ENCODE data around the gene SEZ6. TPM values are rescaled to one million over a fixed set of nuclear protein-coding genes. Genes with fewer than 3 reads are reported as not detected.

The SEZ6 gene
- total RNA-seq, 3 donors from 2014 or later, result not detected

DNA sequence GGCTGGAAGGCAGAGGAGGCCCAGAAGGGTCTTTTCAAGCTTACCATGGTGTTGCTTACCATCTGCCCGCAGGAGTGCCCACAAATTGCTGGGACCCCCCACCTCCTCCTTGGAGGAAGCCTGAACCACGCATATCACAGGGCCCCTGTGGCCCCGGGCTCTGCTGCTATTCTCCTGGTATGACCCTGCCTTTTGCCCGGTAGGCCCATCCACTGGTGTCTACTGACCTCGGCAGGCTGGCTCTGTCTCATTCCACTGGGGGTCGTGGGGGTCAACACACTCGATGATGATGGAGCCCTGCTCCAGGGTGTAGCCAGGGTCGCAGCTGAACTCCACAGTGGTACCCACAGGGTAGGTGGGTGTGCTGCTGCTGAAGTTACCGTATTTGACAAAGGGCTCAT lies 46.4 kb downstream of the SEZ6 start:
- no peaks in the 10 kb centered on the region for H3K9me3 ChIP-seq
- intact Hi-C loops (cut with DNase I; ENCODE audit: low total_unique reads), result no loop called here
- H3K27ac ChIP-seq, result no peak overlapping the region
- H3K4me3 ChIP-seq, result no peak overlapping the region
- TF ChIP-seq POLR2AphosphoS5 (IDR thresholded peaks at IDR 0.05) (no peak), POLR2A (IDR thresholded peaks at IDR 0.05) (no peak), CTCF (IDR thresholded peaks at IDR 0.05) (no peak)
- no peaks in the 10 kb centered on the region for H3K4me1 ChIP-seq
- no peaks in the 10 kb centered on the region for H3K36me3 ChIP-seq
- no peak for DNase-seq (ENCODE audit: low spot score in 2 of 2)
- peaks cover 0 to 9% of the 10 kb centered on the region in 2 donors for H3K27me3 ChIP-seq

DNA sequence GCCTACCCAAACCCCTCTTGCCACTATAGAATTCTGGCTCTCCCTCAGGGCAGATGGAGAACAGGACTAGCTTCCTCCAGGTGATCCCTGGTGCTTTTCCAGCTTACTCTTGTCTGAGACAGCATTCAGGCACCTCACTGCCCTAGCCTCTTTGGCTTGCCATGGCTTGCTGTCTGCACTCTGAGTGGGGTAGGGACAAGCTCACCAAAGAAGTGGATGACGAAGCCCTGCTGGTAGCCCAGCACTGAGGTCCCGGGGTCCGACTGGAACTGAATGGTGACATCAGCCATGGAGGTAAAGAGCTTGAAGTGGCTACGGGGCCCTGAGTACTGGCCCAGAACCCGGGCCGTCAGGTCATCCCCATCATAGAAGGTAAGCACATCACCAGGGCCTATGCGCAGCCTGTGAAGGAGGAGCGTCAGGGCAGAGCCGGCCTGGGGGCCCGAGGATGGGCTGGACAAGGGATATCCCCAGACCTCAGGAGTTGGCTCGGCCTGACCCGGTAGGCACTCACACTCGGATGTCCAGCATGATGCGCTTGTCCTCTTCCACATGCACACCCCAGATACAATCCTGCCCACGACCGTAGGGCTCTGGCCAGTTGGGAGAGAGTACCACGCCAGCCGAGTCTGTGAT lies 46.9 kb downstream of the SEZ6 start:
- TF ChIP-seq CTCF (IDR thresholded peaks at IDR 0.05) (no peak), POLR2A (IDR thresholded peaks at IDR 0.05) (no peak), POLR2AphosphoS5 (IDR thresholded peaks at IDR 0.05) (no peak)
- no peaks in the 10 kb centered on the region for H3K9me3 ChIP-seq
- H3K27ac ChIP-seq, result no peak overlapping the region
- H3K4me3 ChIP-seq, result no peak overlapping the region
- H3K36me3 ChIP-seq, result no peaks in the 10 kb centered on the region
- no peak for DNase-seq (ENCODE audit: low spot score in 2 of 2)
- intact Hi-C loops (cut with DNase I; ENCODE audit: low total_unique reads), result no loop called here
- H3K27me3 ChIP-seq, result peaks cover 0 to 4% of the 10 kb centered on the region in 2 donors
- H3K4me1 ChIP-seq, result no peaks in the 10 kb centered on the region

- H3K9me3 ChIP-seq, result no peaks in the 10 kb centered on the region
- no peak for TF ChIP-seq POLR2A (IDR thresholded peaks at IDR 0.05)
- no peak for TF ChIP-seq CTCF (IDR thresholded peaks at IDR 0.05)
- TF ChIP-seq POLR2AphosphoS5 (IDR thresholded peaks at IDR 0.05), result no peak
- no peak overlapping the region for H3K4me3 ChIP-seq
- H3K27ac ChIP-seq, result no peak overlapping the region
- no peaks in the 10 kb centered on the region for H3K36me3 ChIP-seq
- DNase-seq (ENCODE audit: low spot score in 2 of 2), result no peak
- no peaks in the 10 kb centered on the region for H3K27me3 ChIP-seq
- H3K4me1 ChIP-seq, result no peaks in the 10 kb centered on the region
- intact Hi-C loops (cut with DNase I; ENCODE audit: low total_unique reads), result no loop called here
Measured at GRCh38 chr17:28957992-28958355, 47.9 kb downstream of the SEZ6 start.

DNA sequence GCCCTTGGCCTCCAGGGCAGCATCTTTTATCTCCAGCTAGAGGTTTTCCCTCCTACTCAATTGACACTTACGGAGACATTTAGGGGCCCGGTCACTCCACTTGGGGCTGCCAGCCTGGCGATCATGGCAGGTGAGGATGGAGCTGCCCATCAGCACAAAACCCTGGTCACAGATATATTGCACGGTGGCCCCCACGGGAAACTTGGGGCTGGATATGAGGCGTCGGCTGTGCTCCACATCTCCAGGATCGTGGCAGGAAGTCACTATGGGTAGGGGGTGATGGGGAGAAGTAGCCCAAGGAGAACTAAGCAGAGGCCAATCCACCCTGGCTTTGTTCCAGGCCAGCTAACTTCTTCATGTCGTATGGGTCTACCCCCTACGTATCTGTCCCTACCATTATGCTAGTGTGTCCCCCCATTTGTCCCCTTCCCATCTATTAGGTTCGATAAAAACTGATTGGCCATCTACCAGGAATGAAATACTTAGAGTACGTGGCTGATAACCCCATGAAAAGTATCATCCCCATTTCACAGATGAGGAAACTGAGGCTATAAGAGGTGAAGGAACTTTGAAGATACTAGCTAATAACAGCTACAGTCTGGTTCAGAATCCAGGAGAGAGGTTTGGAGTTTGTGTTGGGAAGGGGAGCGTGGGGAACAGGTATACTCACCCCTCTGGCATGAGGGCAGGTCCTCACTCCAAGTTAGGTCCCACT lies 48.4 kb downstream of the SEZ6 start:
- no peak for DNase-seq (ENCODE audit: low spot score in 2 of 2)
- no peaks in the 10 kb centered on the region for H3K9me3 ChIP-seq
- H3K4me3 ChIP-seq, result no peak overlapping the region
- H3K27me3 ChIP-seq, result no peaks in the 10 kb centered on the region
- H3K4me1 ChIP-seq, result no peaks in the 10 kb centered on the region
- TF ChIP-seq POLR2A (IDR thresholded peaks at IDR 0.05) (no peak), CTCF (IDR thresholded peaks at IDR 0.05) (no peak), POLR2AphosphoS5 (IDR thresholded peaks at IDR 0.05) (no peak)
- no peaks in the 10 kb centered on the region for H3K36me3 ChIP-seq
- intact Hi-C loops (cut with DNase I; ENCODE audit: low total_unique reads), result no loop called here
- no peak overlapping the region for H3K27ac ChIP-seq

- no peak for DNase-seq (ENCODE audit: low spot score in 2 of 2)
- intact Hi-C loops (cut with DNase I; ENCODE audit: low total_unique reads), result no loop called here
Measured at GRCh38 chr17:28956861-28957260, 49.0 kb downstream of the SEZ6 start.

More at GRCh38 chr17:28956861-28957260, 49.0 kb downstream of the SEZ6 start:
- no peak overlapping the region for H3K27ac ChIP-seq
- no peaks in the 10 kb centered on the region for H3K27me3 ChIP-seq
- H3K36me3 ChIP-seq, result no peaks in the 10 kb centered on the region
- TF ChIP-seq CTCF (IDR thresholded peaks at IDR 0.05) (no peak), POLR2AphosphoS5 (IDR thresholded peaks at IDR 0.05) (no peak), POLR2A (IDR thresholded peaks at IDR 0.05) (no peak)
- no peaks in the 10 kb centered on the region for H3K9me3 ChIP-seq
- no peaks in the 10 kb centered on the region for H3K4me1 ChIP-seq
- no peak overlapping the region for H3K4me3 ChIP-seq

Data from breast epithelium (tissue), 4 donors.